NCI-H524 (cell line): ENCODE results near the gene NBEAL1.
"Not testable (repeated sequence)": the region's sequence is repeated elsewhere in the genome, so short reads cannot be mapped to it uniquely, and the experiment has no call there.

Source experiments
- DNase-seq, 2 experiments: peaks; one replicate each; lab custom pipeline; 2025; lab: John Stamatoyannopoulos, UW

NBEAL1 gene

DNA sequence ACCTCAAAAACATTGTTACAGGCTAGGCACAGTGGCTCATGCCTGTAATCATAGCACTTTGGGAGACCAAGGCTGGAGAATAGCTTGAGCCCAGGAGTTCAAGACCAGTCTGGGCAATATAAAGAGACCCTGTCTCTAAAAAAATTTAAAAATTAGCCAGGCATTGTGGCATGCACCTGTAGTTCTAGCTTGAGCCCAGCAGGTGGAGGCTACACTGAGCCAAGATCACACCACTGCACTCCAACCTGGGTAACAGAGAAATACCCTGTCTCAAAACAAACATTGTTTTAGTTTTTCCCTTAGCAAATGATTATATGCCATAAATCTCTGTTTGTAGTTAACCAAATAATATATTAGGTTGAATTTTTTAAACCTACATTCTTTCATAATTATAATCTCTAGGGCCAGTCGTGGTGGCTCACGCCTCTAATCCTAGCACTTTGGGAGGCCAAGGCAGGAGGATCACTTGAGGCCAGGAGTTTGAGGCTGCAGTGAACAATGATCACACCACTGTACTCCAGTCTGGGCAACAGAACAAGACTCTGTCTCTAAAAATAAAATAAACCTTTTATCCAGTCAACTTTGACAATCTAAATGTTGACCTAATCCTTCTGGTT, 210.9 kb downstream of the NBEAL1 start:
- DNase-seq: peak in 1 of 2 experiments; percentile 8

DNA sequence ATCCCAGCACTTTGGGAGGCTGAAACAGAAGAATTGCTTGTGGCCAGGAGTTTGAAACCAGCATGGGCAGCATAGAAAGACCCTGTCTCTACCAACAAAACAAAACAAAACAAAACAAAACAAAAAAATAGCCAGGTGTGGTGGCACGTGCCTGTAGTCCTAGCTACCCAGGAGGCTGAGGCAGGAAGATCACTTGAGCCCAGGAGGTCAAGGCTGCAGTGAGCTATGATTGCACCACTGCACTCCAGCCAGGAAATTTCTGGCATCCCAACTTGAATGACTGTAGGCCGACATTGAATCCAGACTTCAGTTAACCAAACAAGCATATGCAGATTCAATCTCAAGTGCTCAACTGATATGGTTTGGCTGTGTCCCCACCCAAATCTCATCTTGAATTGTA, 215.0 kb downstream of the NBEAL1 start:
- not testable (repeated sequence) for DNase-seq

DNA sequence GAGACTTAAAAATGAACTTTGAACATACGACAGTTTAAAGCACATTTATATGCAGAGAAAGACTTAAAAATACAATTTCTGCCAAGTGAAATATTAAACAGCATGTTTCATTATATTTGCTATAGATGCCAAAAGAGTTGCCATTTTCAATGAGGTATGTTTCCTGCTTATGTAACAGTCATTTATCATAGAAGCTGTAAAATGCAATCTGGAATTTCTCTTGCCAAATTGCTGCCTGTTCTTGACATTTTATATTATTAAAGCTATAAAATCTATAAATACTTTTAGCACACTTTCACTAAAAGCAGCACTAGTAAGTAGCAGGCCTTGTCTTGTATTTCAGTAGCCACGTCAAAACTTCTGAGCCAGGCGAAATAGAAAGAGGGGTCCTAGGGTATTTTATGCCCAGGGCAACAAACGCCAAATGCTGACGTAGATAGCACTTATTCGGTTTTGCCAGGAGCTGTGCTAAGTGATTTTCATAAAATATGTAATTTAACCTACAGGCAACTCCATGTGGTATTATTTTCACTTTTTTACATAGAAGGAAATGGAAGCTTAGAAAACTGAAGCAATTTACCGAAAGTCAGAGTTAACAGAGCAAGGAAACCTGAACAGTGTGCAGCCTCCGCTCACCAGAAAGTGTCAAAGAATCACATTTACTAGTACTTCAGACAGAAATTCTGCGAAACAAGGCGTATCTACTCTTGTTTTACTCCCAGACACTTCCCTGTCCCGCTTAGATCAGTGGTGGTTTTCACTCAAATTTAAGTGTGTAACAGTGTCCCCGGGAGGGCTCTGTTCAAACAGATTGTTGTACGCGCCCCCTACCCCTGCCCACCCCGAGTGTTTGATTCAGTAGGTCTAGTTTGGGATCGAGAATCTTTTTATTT, 222.9 kb downstream of the NBEAL1 start:
- no peak for DNase-seq

DNA sequence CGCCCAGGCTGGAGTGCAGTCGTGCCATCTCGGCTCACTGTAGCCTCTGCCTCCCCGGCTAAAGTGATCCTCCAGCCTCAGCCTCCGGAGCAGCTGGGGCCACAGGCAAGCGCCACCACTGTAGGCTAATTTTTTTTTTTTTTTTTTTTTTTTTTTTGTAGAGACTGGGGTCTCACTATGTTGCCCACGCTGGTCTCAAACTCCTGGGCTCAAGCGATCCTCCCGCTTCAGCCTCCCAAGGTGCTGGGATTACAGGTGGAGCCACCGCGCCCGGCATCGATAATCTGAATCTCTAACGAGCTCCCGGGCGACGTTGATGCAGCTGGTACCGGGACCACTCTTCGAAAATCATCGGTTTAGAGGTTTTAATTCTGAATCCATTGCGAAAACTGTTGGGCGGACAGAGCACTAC, 223.6 kb downstream of the NBEAL1 start:
- DNase-seq: peak in 1 of 2 experiments; percentile 54

DNA sequence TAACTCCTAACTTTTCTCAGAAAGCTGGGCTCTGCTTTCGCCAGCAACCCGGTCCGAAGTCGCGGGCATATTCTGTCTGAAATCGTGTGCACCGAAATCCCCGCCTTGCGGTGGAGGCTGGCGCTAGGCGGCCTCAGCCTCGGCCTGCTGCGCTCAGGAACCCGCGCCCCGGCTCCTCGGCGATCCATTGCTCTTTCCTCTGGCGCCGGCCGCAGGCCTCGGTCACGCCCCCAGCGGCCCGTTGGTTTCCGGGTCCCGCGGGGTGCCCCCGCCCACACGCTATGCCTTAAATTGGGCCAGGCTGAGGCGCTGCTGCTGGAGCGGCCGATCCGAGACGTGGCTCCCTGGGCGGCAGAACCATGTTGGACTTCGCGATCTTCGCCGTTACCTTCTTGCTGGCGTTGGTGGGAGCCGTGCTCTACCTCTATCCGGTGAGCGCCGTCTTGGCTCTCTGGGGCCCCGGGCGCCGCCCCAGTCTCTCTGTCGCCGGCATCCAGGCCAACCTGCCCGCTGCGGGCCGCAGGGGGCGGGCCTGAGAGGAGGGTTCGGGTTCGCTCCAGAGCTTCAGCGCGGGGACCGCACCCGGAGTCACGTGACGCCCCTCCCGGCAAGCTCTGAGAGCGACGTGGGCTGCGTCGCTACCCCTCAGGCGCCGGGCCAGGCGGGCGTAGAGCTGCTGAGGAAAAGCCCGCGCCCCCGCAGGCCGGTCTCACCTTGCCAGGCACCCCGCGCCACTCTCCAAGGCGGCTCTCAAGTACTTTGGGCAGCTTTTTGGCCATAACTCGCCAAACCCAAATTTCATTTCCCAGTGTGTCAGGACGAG, 224.2 kb downstream of the NBEAL1 start, which contains the start of gene CYP20A1:
CYP20A1 (plus strand) TSS at position 315 of the 823 bp plus-strand sequence; CDS start at position 360, 45 bp downstream.
- peak; percentile 78 to 93 for DNase-seq

DNA sequence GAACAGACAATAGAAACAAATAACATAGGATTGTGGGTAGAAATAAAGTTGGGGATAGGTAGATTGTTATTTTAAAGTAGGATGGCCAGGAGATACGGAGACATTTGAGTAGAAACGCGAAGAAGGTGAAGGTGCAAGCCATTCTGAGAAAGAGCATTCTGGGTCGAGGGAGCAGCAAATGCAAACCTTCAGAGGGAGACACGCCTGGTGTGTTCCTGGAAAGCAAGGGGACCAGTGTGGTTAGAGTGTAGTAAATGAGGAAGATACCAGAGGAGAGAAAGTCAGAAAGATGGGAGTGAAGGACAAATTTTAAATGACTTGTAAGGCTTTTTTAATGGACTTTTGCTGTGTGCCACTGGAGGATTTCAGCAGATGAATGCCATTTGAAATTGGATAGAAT, 225.8 kb downstream of the NBEAL1 start:
- no peak for DNase-seq

DNA sequence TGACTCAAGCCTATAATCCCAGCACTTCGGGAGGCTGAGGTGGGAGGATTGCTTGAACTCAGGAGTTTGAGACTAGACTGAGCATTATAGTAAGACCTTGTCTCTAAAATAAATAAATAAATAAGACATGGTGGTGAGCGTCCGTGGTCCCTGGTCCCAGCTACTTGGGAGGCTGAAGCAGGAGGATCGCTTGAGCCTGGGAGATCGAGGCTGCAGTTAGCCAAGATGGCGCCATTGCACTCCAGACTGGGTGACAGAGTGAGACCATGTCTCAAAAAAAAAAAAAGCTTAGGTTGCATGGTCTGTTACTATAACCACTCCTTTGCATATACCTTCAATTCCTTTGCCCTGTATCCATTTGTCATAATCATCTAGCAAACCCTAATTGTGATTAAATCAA, 227.8 kb downstream of the NBEAL1 start:
- DNase-seq: no peak

DNA sequence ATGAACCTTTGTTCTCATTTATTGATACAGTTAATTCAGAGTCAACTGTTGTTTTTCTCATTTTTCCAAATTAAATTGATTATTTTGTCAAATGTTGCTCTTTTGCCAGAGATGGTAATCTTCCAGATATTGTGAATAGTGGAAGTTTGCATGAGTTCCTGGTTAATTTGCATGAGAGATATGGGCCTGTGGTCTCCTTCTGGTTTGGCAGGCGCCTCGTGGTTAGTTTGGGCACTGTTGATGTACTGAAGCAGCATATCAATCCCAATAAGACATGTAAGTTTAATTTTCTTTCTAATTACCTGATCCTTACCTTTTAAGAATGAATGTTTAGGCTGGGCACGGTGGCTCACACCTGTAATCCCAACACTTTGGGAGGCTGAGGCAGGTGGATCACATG, 232.0 kb downstream of the NBEAL1 start:
- no peak for DNase-seq

DNA sequence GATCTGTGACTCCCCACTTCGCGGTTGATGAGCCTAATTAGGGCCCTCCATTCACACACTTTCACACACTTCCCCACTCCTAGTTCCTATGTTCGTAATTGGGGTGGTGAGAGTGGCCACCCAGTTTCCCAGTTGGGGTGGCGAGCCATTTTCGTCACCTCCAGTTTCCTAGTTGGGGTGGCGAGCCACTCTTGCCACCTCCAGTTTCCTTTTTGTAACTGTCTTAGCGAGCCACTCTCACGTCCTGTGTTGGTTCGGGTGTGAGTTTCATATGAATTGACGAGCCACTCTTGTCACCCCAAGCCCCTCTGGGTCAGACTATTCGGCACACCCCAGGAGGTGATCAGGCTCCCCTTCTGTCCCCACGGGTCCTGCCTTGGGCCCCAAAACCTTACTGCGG, 238.1 kb downstream of the NBEAL1 start:
- no peak for DNase-seq

DNA sequence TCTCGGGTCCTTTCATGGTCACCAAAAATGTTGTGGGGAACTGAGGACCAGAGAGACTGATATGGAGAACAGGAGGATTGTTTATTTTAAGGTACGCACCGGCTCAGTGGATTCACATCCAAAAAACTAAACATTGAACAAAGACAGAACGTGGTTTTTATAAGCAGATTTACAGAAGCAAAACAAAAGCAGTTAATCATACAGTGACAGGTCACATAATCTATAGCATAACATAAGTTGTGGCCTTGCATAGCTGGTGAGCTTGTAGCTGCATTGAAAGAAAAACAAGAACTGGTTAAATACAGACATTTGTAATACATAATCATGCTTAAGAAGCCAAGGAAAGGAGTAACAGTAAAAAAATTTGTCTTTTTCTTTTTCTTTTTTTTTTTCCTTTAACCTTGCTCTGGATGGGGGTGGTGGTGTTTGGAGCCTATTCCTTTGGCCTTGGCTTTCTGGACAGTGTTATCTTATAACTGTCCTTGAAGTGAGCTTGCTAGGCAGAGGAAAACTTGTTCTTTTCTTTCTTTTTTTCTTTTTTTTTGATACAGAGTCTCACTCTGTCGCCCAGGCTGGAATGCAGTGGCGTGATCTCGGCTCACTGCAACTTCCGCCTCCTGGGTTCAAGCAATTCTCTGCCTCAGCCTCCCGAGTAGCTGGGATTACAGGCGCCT, 238.9 kb downstream of the NBEAL1 start:
- not testable (repeated sequence) for DNase-seq

DNA sequence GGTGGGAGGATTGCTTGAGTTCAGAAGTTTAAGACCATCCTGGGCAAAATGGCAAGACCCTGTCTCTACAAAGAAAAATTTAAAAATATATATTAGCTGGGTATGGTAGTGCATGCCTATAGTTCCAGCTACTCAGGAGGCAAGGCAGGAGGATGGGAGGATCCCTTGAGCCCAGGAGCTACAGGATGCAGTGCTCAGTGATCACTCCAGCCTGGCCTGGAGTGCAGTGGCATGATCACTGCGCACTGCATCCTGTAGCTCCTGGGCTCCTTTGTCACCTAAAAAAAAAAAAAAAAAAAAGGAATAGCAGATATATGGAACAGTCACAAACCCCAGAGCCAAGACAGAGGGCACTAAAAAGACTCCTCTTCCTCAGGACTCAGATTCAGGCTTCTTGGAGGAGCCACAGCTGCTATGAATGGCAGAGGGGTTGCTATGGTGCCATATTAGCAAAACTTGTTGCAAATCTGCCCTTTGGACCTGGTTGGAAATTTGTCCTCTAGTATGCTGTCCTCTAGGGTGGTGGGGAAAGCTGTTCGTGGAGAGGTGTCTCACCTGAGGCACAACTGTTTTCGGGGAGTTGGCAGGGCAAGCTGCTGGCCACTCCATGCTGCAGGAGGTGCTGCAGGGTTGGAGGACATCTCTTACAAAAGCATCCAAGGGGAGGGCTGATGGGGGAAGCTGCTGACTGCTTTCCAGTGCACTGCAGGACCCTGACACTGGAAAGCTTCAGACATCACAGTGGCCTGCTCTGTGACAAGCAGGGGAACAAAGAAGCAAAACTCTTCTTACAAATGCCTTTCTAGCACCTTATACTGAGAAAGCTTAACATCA, 246.9 kb downstream of the NBEAL1 start:
- DNase-seq: no peak
